GM12878 (cell line): ENCODE results near the gene CEBPE. TPM values are rescaled to one million over a fixed set of nuclear protein-coding genes. Genes with fewer than 3 reads are reported as not detected.

ENCODE experiments used
- ATAC-seq: fragments of 200-7000 bp; cut with Tn5 transposase; 3 replicates; pipeline ENCODE4 v1.9.1; 2020; ENCODE audit warnings: mild to moderate bottlenecking, moderate library complexity
- BruUV-seq: library from RNA; stranded (reverse); fragments of 400-500 nt; replicated peaks from 2 replicates; lab custom pipeline; 2021; lab: Mats Ljungman, UMichigan
- CTCF ChIA-PET: fragments of 300-600 bp; sonication (Branson Sonifier 250); formaldehyde crosslinking; extraction: SDS; loops from one replicate; lab custom pipeline; 2021; ENCODE audit warnings: inconsistent platforms; lab: Yijun Ruan, JAX
- POLR2A ChIA-PET: fragments of 350-600 bp; formaldehyde crosslinking; extraction: SDS; loops from one replicate; lab custom pipeline; 2021; ENCODE audit warnings: inconsistent platforms; lab: Charles Lee
- RAD21 ChIA-PET: fragments of 300-600 bp; sonication (Branson Sonifier 250); formaldehyde crosslinking; loops from one replicate; lab custom pipeline; 2023; ENCODE audit warnings: antibody characterized with exemption; ENCODE audit not compliant: unreplicated experiment; lab: Charles Lee
- SMC1A ChIA-PET: fragments of 300-600 bp; sonication (Branson Sonifier 250); formaldehyde crosslinking; loops from one replicate; lab custom pipeline; 2023; ENCODE audit not compliant: unreplicated experiment, uncharacterized antibody; lab: Charles Lee
- DNase-seq: peaks from one replicate; pipeline ENCODE4 v3.0.0-alpha.2; 2011; ENCODE audit warnings: low read depth, low spot score
- FAIRE-seq: peaks from 3 replicates; lab custom pipeline; 2011; peaks lifted over from hg19 to GRCh38; lab: Jason Lieb, UNC
- H2AFZ ChIP-seq: 2 replicates; pipeline ENCODE4 v1.6.0; 2011; ENCODE audit warnings: low read depth, low read length, control low read depth; ENCODE audit not compliant: control insufficient read depth
- H3K27ac ChIP-seq: 2 replicates; pipeline ENCODE4 v1.5.1; 2011; ENCODE audit warnings: control low read depth; ENCODE audit not compliant: control insufficient read depth, insufficient read depth
- H3K27me3 ChIP-seq, 2 experiments: replicated peaks in 1 of 2; 2 replicates each; pipeline versions ENCODE4 v1.6.0 to v1.6.1; 2011; ENCODE audit warnings: low read length in 1 of 2; ENCODE audit not compliant: control insufficient read depth in 2 of 2, insufficient read depth in 2 of 2
- H3K36me3 ChIP-seq, 2 experiments: 2 replicates each; pipeline ENCODE4 v1.5.1; 2011; ENCODE audit warnings: low read length in 1 of 2; ENCODE audit not compliant: control insufficient read depth in 2 of 2, insufficient read depth in 2 of 2
- H3K4me1 ChIP-seq: 2 replicates; pipeline ENCODE4 v1.6.1; 2011; ENCODE audit warnings: mild to moderate bottlenecking, low read length, moderate library complexity, mixed read lengths; ENCODE audit not compliant: control insufficient read depth, insufficient read depth
- H3K4me2 ChIP-seq: 2 replicates; pipeline ENCODE4 v1.6.0; 2011; ENCODE audit warnings: control low read depth; ENCODE audit not compliant: control insufficient read depth, insufficient read depth
- H3K4me3 ChIP-seq: fragments of 200-600 bp; sonication (generic); 2 replicates; pipeline ENCODE4 v1.5.1; 2016
- H3K79me2 ChIP-seq: 2 replicates; pipeline ENCODE4 v1.6.0; 2011; ENCODE audit warnings: low read length; ENCODE audit not compliant: control insufficient read depth, insufficient read depth
- H3K9ac ChIP-seq: 2 replicates; pipeline ENCODE4 v1.8.0; 2011; ENCODE audit warnings: low read length, control low read depth, mixed read lengths; ENCODE audit not compliant: control insufficient read depth, insufficient read depth
- H3K9me3 ChIP-seq: replicated peaks from 3 replicates; pipeline ENCODE4 v1.5.1; 2011; ENCODE audit warnings: mild to moderate bottlenecking, low read length; ENCODE audit not compliant: control insufficient read depth, insufficient read depth
- H4K20me1 ChIP-seq: 2 replicates; pipeline ENCODE4 v1.6.0; 2011; ENCODE audit not compliant: control insufficient read depth, insufficient read depth
- ASH2L ChIP-seq: fragments of 300-600, 200-600 bp; sonication (generic); IDR thresholded peaks from 2 replicates; pipeline ENCODE4 v1.6.1; 2017; ENCODE audit warnings: low read depth, mild to moderate bottlenecking, borderline replicate concordance
- ATF7 ChIP-seq: fragments of 450-650 bp; IDR thresholded peaks from 2 replicates; pipeline ENCODE4 v1.6.1; 2016; ENCODE audit warnings: low read depth, mild to moderate bottlenecking
- CBFB ChIP-seq: IDR thresholded peaks from 2 replicates; pipeline ENCODE4 v1.6.1; 2016; ENCODE audit warnings: antibody characterized with exemption, low read depth
- FOS ChIP-seq: IDR thresholded peaks from 3 replicates; pipeline ENCODE4 v1.6.1; 2011; ENCODE audit warnings: borderline replicate concordance; ENCODE audit not compliant: insufficient read length; ENCODE audit errors: extremely low read depth
- NFYB ChIP-seq: IDR thresholded peaks from 2 replicates; pipeline ENCODE4 v1.6.1; 2011; ENCODE audit warnings: low read depth, mild to moderate bottlenecking, low read length, improper control_type of control experiment, moderate library complexity; ENCODE audit not compliant: insufficient read depth
- POLR2A ChIP-seq: IDR thresholded peaks from 2 replicates; pipeline ENCODE4 v1.6.1; 2011; ENCODE audit warnings: low read depth, mild to moderate bottlenecking, low read length
- SIX5 ChIP-seq: IDR thresholded peaks from 2 replicates; pipeline ENCODE4 v1.6.1; 2011; ENCODE audit warnings: mild to moderate bottlenecking, low read depth, low read length, moderate library complexity; ENCODE audit not compliant: severe bottlenecking
- SMC3 ChIP-seq: IDR thresholded peaks from 2 replicates; pipeline ENCODE4 v1.6.1; 2011; ENCODE audit warnings: low read length, improper control_type of control experiment, borderline replicate concordance
- SREBF2 ChIP-seq: IDR thresholded peaks from 2 replicates; pipeline ENCODE4 v1.6.1; 2012; ENCODE audit warnings: mild to moderate bottlenecking, low read length
- ZNF207 ChIP-seq: fragments of 450-650 bp; IDR thresholded peaks from 2 replicates; pipeline ENCODE4 v1.6.1; 2014; ENCODE audit warnings: antibody characterized with exemption, mild to moderate bottlenecking, borderline replicate concordance
- WGBS: methylation state at CpG from one replicate; pipeline ENCODE4 v1.1.6; 2016; ENCODE audit warnings: low lambda C conversion rate; ENCODE audit not compliant: insufficient replicate concordance, insufficient coverage; ENCODE audit errors: missing lambda C conversion rate; 5-methylcytosine and 5-hydroxymethylcytosine counted together
- in situ Hi-C: fragments of 300-500 bp; cut with MboI; formaldehyde crosslinking; loops from 9 replicates; pipeline ENCODE4 v1.14.3; 2018; ENCODE audit warnings: mixed read lengths
- intact Hi-C: fragments of 100-400 bp; cut with micrococcal nuclease; formaldehyde crosslinking; loops from one replicate; pipeline ENCODE4 v1.14.2; 2022; ENCODE audit not compliant: unreplicated experiment
- polyA plus RNA-seq, 11 experiments: library from polyadenylated mRNA; depleted of rRNA in 4 of 11; unstranded in 6 of 11; stranded (reverse) in 5 of 11; fragments of >200 nt; fragmentation: Nextera tagmentation in 4 of 11; fragmentation: Illumina TruSeq in 1 of 11; extraction: Ambion mirVana in 4 of 11; extraction: Trizol in 1 of 11; gene quantifications; 1 replicate in 1 of 11; 2 replicates in 10 of 11; pipeline versions ENCODE4 v1.2.1 to v1.2.3, GENCODE V29; 2011 to 2016; ENCODE audit warnings: inconsistent platforms in 2 of 11, missing spikeins in 2 of 11, low read depth in 1 of 11
- total RNA-seq, 4 experiments: library from RNA; depleted of rRNA in 3 of 4; stranded (reverse); fragments of >200 nt in 3 of 4; fragmentation: Illumina TruSeq in 1 of 4; extraction: Trizol in 1 of 4; gene quantifications; 2 replicates each; pipeline versions ENCODE4 v1.2.1 to v1.2.3, GENCODE V29; 2013 to 2021
- TF ChIP-seq, protein P1 (sequence below): IDR thresholded peaks from 2 replicates; pipeline ENCODE4 v1.6.1; 2012; ENCODE audit warnings: low read length, inconsistent platforms
- TF ChIP-seq, protein P2 (sequence below), 3 experiments: IDR thresholded peaks in 2 of 3; conservative IDR thresholded peaks in 1 of 3; 2 replicates each; pipeline ENCODE4 v1.5.1; 2011; ENCODE audit warnings: low read depth in 3 of 3, low read length in 3 of 3, mild to moderate bottlenecking in 3 of 3, control low read depth in 2 of 3, moderate library complexity in 2 of 3, inconsistent platforms in 1 of 3, mixed read lengths in 1 of 3; ENCODE audit not compliant: control insufficient read depth in 2 of 3, insufficient read depth in 1 of 3; ENCODE audit errors: extremely low read depth in 1 of 3

CEBPE gene
- total and polyA plus RNA-seq, 10 of the 15 experiments (the other 5 are each of a cell fraction or from before 2014, with no cell fraction given), result 0.09 to 0.45 (median 0.24) TPM; not detected in 7

GRCh38 chr14:23070262-23071129, 48.6 kb downstream of the CEBPE start:
- intact Hi-C loops, result no loop called here
- peak; percentile 90 for FAIRE-seq

More at GRCh38 chr14:23070262-23071129, 48.6 kb downstream of the CEBPE start:
- H3K4me1 ChIP-seq, result peaks cover 11% of the 10 kb centered on the region; the same call in 1 of the 2 replicates
- in situ Hi-C loops, result no loop called here
- WGBS, result 11% methylated on average over 10 of the region's 10 CpGs
- POLR2A ChIA-PET, result interaction anchor here (1.3 to 3.7 kb wide), 4 partner anchors 12 to 251 kb away, joined by 3 to 19 read pairs (median 4); partner anchors contain the start of genes ACIN1 and C14orf119
- no peak for TF ChIP-seq SIX5
- TF ChIP-seq ASH2L, result no peak
- TF ChIP-seq CBFB, result no peak
- TF ChIP-seq SREBF2, result no peak
- no peak for TF ChIP-seq FOS
- no peak for TF ChIP-seq ZNF207
- TF ChIP-seq ATF7, result no peak
- no peak for TF ChIP-seq SMC3
- no peak for TF ChIP-seq NFYB
- no peak for TF ChIP-seq POLR2A
- TF ChIP-seq, protein P1, sequence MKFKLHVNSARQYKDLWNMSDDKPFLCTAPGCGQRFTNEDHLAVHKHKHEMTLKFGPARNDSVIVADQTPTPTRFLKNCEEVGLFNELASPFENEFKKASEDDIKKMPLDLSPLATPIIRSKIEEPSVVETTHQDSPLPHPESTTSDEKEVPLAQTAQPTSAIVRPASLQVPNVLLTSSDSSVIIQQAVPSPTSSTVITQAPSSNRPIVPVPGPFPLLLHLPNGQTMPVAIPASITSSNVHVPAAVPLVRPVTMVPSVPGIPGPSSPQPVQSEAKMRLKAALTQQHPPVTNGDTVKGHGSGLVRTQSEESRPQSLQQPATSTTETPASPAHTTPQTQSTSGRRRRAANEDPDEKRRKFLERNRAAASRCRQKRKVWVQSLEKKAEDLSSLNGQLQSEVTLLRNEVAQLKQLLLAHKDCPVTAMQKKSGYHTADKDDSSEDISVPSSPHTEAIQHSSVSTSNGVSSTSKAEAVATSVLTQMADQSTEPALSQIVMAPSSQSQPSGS, result no peak
- TF ChIP-seq, protein P2, sequence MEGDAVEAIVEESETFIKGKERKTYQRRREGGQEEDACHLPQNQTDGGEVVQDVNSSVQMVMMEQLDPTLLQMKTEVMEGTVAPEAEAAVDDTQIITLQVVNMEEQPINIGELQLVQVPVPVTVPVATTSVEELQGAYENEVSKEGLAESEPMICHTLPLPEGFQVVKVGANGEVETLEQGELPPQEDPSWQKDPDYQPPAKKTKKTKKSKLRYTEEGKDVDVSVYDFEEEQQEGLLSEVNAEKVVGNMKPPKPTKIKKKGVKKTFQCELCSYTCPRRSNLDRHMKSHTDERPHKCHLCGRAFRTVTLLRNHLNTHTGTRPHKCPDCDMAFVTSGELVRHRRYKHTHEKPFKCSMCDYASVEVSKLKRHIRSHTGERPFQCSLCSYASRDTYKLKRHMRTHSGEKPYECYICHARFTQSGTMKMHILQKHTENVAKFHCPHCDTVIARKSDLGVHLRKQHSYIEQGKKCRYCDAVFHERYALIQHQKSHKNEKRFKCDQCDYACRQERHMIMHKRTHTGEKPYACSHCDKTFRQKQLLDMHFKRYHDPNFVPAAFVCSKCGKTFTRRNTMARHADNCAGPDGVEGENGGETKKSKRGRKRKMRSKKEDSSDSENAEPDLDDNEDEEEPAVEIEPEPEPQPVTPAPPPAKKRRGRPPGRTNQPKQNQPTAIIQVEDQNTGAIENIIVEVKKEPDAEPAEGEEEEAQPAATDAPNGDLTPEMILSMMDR (IDR thresholded peaks at IDR 0.05 in 2 of 3, conservative IDR thresholded peaks at IDR 0.05 in 1 of 3; ENCODE audit: control insufficient read depth in 2 of 3, extremely low read depth in 1 of 3, insufficient read depth in 1 of 3, low read depth in 3 of 3, low read length in 3 of 3), result no peak
- TF ChIP-seq, all 136 proteins: peak for 0
- Histone ChIP-seq H4K20me1 (peaks cover 9% of the 10 kb centered on the region; the same call in 1 of the 2 replicates), H3K36me3 (peaks cover 14 to 34% of the 10 kb centered on the region in 2 experiments), H3K9ac (peak overlapping the region; percentile 90), H3K4me2 (peak overlapping the region; percentile 92), H3K27ac (peak overlapping the region; percentile 86), H2AFZ (no peak overlapping the region), H3K4me3 (peak overlapping the region; percentile 80), H3K79me2 (peaks cover 36% of the 10 kb centered on the region), H3K9me3 (no peaks in the 10 kb centered on the region), H3K27me3 (no peaks in the 10 kb centered on the region)
- DNase-seq (no peak), ATAC-seq (no peak)
- CTCF ChIA-PET, result interaction anchor here (0.6 to 3.7 kb wide), 25 partner anchors 8 to 259 kb away, joined by 3 to 36 read pairs (median 5); partner anchors contain the start of genes ACIN1, C14orf119, CDH24 and HAUS4
- RAD21 ChIA-PET, result interaction anchor here (0.7 to 2.3 kb wide), 9 partner anchors 12 to 515 kb away, joined by 3 to 23 read pairs (median 4); partner anchors contain the start of genes ACIN1, C14orf119 and CDH24
- SMC1A ChIA-PET, result interaction anchor here (0.9 to 3.2 kb wide), 9 partner anchors 10 to 250 kb away, joined by 3 to 13 read pairs (median 5); partner anchors contain the start of genes ACIN1, C14orf119 and PABPN1
- BruUV-seq, result TSS peak; percentile 67
